ENCODE data around the gene GPR27.

Gene GPR27

DNA sequence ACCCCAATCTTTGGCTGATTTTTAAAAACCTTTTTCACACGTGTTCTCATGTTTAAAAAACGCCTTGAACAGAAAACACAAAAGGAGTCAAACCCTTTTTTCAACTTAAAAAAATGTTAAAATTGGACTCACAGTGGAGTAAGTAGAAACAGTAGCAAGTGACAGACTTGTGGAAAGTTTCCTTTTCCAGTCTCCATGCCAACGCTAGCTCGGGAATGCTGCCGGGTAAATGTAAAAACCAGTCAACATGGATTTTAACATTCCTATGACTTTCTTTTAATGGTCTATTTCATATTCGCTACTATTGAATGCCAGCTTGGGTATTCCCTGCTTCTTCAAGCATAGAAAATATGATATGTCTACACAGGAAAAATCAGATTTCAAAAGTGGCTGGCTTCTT, 32.9 kb downstream of the GPR27 start:
- Histone ChIP-seq H3K9me2 (replicated peaks; ENCODE audit: insufficient read depth, low read length) (no peaks in the 10 kb centered on the region), H3F3A (ENCODE audit: insufficient read depth) (no peaks in the 10 kb centered on the region), H3K9me3 (ENCODE audit: insufficient read depth, low read length) (no peaks in the 10 kb centered on the region), H2AFZ (ENCODE audit: low read depth, low read length, severe bottlenecking) (no peak overlapping the region), H4K20me1 (ENCODE audit: low read depth, low read length) (no peaks in the 10 kb centered on the region), H3K9ac (ENCODE audit: low read length) (no peak overlapping the region), H3K27me3 (ENCODE audit: low read length) (no peaks in the 10 kb centered on the region), H3K4me3 (ENCODE audit: insufficient read depth, low read length, poor library complexity, severe bottlenecking) (no peak overlapping the region), H3K27ac (ENCODE audit: low read depth, low read length) (no peak overlapping the region), H3K36me3 (ENCODE audit: low read length) (no peaks in the 10 kb centered on the region), H3K4me2 (ENCODE audit: low read depth, low read length, poor library complexity, severe bottlenecking) (no peak overlapping the region), H3K79me2 (ENCODE audit: insufficient read depth, low read length) (no peaks in the 10 kb centered on the region)
- TF ChIP-seq CTCF (IDR thresholded peaks at IDR 0.05; ENCODE audit: insufficient read depth, low read length, poor library complexity, severe bottlenecking) (no peak), EZH2phosphoT487 (conservative IDR thresholded peaks at IDR 0.05; ENCODE audit: low read length) (no peak)

DNA sequence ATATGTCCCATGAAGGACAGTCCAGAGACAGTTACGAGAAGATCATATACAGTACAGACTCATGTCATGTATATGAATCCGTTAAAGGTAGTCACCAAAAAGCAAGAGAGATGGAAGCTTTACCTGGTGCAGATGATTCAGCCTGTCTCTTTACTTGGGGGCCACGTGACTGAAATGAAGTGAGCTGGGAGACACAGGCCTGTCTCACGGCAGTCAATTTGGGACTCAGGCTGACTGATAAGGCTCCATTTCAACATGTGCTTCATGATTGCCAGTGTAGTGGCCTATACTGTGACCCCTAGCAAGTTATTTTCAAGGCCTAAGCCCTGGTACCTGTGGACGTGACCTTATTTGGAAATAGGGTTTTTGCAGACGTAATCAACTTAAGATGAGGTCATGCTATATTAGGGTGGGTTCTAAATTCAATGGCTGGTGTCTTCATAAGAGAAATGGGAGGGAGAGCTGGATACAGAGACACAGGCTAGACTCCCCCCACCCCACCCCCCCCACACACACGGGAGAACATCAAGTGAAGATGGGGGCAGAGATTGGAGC, 34.3 kb downstream of the GPR27 start:
- H3K27ac ChIP-seq (ENCODE audit: low read depth, low read length): no peak overlapping the region
- H3F3A ChIP-seq (ENCODE audit: insufficient read depth): no peaks in the 10 kb centered on the region
- H3K36me3 ChIP-seq (ENCODE audit: low read length): no peaks in the 10 kb centered on the region
- H3K27me3 ChIP-seq (ENCODE audit: low read length): no peaks in the 10 kb centered on the region
- no peak overlapping the region for H3K4me2 ChIP-seq (ENCODE audit: low read depth, low read length, poor library complexity, severe bottlenecking)
- H3K79me2 ChIP-seq (ENCODE audit: insufficient read depth, low read length): no peaks in the 10 kb centered on the region
- H3K9me2 ChIP-seq (replicated peaks; ENCODE audit: insufficient read depth, low read length): no peaks in the 10 kb centered on the region
- no peak for TF ChIP-seq EZH2phosphoT487 (conservative IDR thresholded peaks at IDR 0.05; ENCODE audit: low read length)
- no peak for TF ChIP-seq CTCF (IDR thresholded peaks at IDR 0.05; ENCODE audit: insufficient read depth, low read length, poor library complexity, severe bottlenecking)
- no peak overlapping the region for H2AFZ ChIP-seq (ENCODE audit: low read depth, low read length, severe bottlenecking)
- H3K9me3 ChIP-seq (ENCODE audit: insufficient read depth, low read length): no peaks in the 10 kb centered on the region
- H4K20me1 ChIP-seq (ENCODE audit: low read depth, low read length): no peaks in the 10 kb centered on the region
- H3K9ac ChIP-seq (ENCODE audit: low read length): no peak overlapping the region
- H3K4me3 ChIP-seq (ENCODE audit: insufficient read depth, low read length, poor library complexity, severe bottlenecking): no peak overlapping the region

- no peaks in the 10 kb centered on the region for H4K20me1 ChIP-seq (ENCODE audit: low read depth, low read length)
- H3K27me3 ChIP-seq (ENCODE audit: low read length): no peaks in the 10 kb centered on the region
- H3K27ac ChIP-seq (ENCODE audit: low read depth, low read length): no peak overlapping the region
- H3K79me2 ChIP-seq (ENCODE audit: insufficient read depth, low read length): no peaks in the 10 kb centered on the region
- H3K9me3 ChIP-seq (ENCODE audit: insufficient read depth, low read length): no peaks in the 10 kb centered on the region
- H3K4me3 ChIP-seq (ENCODE audit: insufficient read depth, low read length, poor library complexity, severe bottlenecking): no peak overlapping the region
- no peaks in the 10 kb centered on the region for H3F3A ChIP-seq (ENCODE audit: insufficient read depth)
- TF ChIP-seq EZH2phosphoT487 (conservative IDR thresholded peaks at IDR 0.05; ENCODE audit: low read length) (no peak), CTCF (IDR thresholded peaks at IDR 0.05; ENCODE audit: insufficient read depth, low read length, poor library complexity, severe bottlenecking) (no peak)
- H2AFZ ChIP-seq (ENCODE audit: low read depth, low read length, severe bottlenecking): no peak overlapping the region
- H3K36me3 ChIP-seq (ENCODE audit: low read length): no peaks in the 10 kb centered on the region
- no peak overlapping the region for H3K4me2 ChIP-seq (ENCODE audit: low read depth, low read length, poor library complexity, severe bottlenecking)
- H3K9ac ChIP-seq (ENCODE audit: low read length): no peak overlapping the region
- H3K9me2 ChIP-seq (replicated peaks; ENCODE audit: insufficient read depth, low read length): no peaks in the 10 kb centered on the region
Measured at GRCh38 chr3:71789922-71790321, 36.3 kb downstream of the GPR27 start.

All from SU-DHL-6 (cell line).